ENCODE data around the gene DNAAF8.

DNA sequence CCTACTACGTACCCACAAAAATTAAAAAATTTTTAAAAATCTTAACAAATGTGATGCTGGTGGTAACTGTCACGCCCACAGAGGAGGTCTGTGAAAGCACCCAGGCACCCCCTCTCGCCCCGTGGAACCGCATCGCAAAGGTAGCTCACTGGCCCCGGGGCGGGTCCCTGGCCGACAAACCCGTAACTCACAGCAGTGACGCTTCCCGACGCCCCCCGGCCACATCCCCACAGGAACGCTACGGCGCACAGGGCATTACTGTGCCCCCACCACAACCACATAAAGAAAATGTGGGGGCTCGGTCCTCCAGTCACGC lies 632 bp upstream of the DNAAF8 start:
- TF ChIP-seq, protein P1, sequence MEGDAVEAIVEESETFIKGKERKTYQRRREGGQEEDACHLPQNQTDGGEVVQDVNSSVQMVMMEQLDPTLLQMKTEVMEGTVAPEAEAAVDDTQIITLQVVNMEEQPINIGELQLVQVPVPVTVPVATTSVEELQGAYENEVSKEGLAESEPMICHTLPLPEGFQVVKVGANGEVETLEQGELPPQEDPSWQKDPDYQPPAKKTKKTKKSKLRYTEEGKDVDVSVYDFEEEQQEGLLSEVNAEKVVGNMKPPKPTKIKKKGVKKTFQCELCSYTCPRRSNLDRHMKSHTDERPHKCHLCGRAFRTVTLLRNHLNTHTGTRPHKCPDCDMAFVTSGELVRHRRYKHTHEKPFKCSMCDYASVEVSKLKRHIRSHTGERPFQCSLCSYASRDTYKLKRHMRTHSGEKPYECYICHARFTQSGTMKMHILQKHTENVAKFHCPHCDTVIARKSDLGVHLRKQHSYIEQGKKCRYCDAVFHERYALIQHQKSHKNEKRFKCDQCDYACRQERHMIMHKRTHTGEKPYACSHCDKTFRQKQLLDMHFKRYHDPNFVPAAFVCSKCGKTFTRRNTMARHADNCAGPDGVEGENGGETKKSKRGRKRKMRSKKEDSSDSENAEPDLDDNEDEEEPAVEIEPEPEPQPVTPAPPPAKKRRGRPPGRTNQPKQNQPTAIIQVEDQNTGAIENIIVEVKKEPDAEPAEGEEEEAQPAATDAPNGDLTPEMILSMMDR (conservative IDR thresholded peaks at IDR 0.05; ENCODE audit: low read depth, low read length) = no peak
- TF ChIP-seq EZH2 (IDR thresholded peaks at IDR 0.05; ENCODE audit: low read length, unreplicated experiment) = no peak
